Sigmoid colon (tissue), 4 donors: Measurements from ENCODE around the gene ENDOV.

ENCODE experiments used
- EP300 ChIP-seq, 4 donors: sonication (generic); formaldehyde crosslinking; IDR thresholded peaks; one replicate each; pipeline ENCODE4 v1.6.1; 2017; ENCODE audit warnings: antibody characterized with exemption in 4 of 4
- POLR2A ChIP-seq, 2 donors: fragments of 450-650 bp; IDR thresholded peaks; one replicate each; pipeline ENCODE4 v1.6.1; 2016; ENCODE audit warnings: antibody characterized with exemption in 2 of 2, mild to moderate bottlenecking in 2 of 2, moderate library complexity in 2 of 2
- POLR2AphosphoS5 ChIP-seq, 4 donors: sonication (generic); formaldehyde crosslinking; IDR thresholded peaks; one replicate each; pipeline ENCODE4 v1.6.1; 2017; ENCODE audit warnings: antibody characterized with exemption in 4 of 4
- TF ChIP-seq, protein P1 (sequence below), 4 experiments: fragments of 450-650 bp in 3 of 4; fragments of 200-600 bp in 1 of 4; IDR thresholded peaks; one replicate each; pipeline ENCODE4 v1.5.1; 2016 to 2019; ENCODE audit warnings: antibody characterized with exemption in 4 of 4, mild to moderate bottlenecking in 3 of 4, moderate library complexity in 2 of 4

GRCh38 chr17:80397686-80398085 is 17.3 kb upstream of the ENDOV start:
- TF ChIP-seq POLR2A (IDR thresholded peaks at IDR 0.05) = no peak
- TF ChIP-seq, protein P1, sequence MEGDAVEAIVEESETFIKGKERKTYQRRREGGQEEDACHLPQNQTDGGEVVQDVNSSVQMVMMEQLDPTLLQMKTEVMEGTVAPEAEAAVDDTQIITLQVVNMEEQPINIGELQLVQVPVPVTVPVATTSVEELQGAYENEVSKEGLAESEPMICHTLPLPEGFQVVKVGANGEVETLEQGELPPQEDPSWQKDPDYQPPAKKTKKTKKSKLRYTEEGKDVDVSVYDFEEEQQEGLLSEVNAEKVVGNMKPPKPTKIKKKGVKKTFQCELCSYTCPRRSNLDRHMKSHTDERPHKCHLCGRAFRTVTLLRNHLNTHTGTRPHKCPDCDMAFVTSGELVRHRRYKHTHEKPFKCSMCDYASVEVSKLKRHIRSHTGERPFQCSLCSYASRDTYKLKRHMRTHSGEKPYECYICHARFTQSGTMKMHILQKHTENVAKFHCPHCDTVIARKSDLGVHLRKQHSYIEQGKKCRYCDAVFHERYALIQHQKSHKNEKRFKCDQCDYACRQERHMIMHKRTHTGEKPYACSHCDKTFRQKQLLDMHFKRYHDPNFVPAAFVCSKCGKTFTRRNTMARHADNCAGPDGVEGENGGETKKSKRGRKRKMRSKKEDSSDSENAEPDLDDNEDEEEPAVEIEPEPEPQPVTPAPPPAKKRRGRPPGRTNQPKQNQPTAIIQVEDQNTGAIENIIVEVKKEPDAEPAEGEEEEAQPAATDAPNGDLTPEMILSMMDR (IDR thresholded peaks at IDR 0.05) = no peak
- TF ChIP-seq POLR2AphosphoS5 (IDR thresholded peaks at IDR 0.05) = no peak
- no peak for TF ChIP-seq EP300 (IDR thresholded peaks at IDR 0.05)
